ENCODE data around the gene FAM78A.
"Not testable (repeated sequence)": the region's sequence is repeated elsewhere in the genome, so short reads cannot be mapped to it uniquely, and the experiment has no call there.

FAM78A gene

GRCh38 chr9:131279863-131280570, 3.7 kb upstream of the FAM78A start:
- DNase-seq = no peak

DNA sequence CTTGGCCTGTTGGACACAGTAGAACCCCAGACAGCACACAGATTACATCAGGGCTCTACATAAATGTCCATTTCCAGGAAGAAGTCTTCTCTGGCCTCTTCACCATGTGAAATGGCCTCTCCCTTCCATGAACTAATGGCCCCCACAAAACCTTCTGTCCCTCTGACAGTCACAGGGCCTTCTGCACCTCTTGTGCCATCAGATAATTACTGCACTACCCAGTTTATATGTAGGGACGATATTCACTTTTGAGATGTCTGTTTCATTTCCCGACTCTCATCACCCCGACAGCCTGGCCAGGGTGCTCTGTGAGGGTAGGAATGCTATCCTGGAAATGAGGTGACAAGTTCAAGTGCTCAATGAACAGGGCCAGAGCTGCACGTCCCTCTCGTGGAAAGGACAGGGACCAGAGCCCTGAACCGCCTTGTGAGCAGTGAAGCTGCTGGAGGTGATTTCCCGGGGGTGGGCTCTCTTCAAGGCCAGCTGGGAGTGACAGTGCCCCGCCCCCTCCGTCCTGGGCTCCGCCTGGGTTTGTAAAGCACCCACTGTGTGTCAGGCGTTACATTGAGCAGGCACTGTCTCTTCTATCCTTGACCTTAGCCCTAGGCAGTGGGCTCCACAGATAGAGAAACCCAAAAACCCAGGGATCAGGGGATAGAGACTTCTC, 3.0 kb upstream of the FAM78A start:
- no peak for DNase-seq

- no peak for DNase-seq
These were observed 2.4 kb upstream of the FAM78A start for GRCh38 chr9:131278702-131279111.

- peak; percentile 31 to 76 for DNase-seq
These were observed 1.8 kb upstream of the FAM78A start for GRCh38 chr9:131277910-131278701.

DNA sequence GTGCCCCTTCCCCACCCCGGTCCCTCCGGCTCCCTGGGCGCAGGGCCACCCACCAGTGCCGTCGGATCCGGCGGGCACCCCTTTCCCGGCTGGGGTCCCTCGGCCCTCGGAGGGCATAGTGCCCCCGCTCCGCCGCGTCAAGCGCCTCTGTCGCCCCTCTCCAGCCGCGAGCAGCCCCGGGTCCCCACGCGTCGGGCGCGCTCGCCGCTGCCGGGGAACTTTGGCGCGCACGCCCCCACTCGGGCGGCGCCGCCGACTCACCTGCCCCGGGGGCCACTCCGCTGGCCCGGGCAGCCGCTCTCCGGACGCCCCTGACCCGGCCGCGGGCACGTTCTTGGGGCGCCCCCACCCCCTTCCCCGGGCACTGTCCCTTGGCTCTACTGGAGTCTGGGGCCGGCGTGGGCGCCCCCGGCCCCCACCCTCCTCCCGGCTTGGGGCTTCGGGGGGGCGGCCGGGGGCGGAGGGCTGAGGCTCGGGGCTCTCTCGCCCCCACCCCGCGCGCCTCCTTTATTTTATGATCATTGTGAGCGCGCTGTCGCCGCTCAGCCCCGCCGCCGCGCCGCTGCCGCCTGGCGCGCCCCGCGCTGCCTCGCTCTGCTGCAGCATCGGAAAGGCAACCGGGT, 1.1 kb upstream of the FAM78A start:
- no peak for DNase-seq

DNA sequence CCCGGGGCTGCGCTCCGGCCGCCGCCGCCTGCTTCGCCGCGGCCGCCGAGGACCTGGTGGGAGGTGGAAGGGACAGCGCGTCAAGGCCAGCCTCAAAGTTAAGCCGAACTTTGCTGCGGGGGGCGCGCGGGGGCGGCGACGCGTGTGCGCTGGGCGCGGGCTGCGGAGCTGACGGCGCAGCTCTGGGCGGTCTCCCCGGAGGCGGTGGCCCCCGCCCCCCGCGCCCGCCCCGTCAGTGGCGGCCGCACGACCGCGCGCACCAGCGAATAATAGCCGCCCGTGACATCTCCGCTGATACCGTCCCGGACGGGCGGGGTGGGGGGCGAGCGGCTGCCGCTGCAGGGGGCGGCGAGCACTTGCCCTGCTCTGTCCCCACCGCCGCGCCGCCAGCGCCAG, 579 bp upstream of the FAM78A start:
- no peak for DNase-seq

DNA sequence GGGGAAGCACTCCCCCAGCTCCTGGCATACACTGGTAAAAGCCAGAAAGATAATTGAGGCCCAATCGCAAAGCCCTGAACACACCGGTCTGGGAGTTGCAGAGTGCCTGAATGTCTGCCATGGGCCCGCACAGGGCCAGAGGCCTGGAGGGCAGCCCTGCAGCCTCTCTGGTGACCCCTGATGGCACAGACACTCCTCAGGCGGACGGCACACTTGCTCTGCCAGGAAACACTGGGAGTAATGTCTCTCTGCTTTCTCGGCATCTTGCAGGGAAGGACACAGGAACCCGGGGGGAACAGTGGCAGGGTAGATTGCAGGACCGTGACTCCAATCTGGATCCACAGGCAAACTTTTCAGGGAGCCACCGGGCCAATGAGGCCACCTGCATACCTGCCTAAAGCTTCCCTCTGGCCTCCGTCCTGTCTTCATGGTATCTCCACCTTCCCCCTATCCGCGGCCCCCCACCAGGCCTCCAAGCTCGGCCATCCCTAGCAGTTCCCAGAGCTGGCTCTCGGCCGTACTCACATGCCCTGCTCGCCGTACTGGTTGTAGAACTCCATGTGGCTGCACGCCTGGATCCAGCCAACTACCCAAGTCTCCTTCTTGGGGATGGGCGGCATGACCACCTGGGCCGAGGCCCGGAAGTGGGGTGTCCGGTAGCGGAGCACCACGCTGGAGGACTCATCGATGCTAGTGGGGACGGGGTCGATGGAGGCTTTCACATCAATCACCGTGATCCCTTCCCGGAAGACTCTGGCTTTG, 797 bp downstream of the FAM78A start:
- peak; percentile 29 to 37 for DNase-seq

DNA sequence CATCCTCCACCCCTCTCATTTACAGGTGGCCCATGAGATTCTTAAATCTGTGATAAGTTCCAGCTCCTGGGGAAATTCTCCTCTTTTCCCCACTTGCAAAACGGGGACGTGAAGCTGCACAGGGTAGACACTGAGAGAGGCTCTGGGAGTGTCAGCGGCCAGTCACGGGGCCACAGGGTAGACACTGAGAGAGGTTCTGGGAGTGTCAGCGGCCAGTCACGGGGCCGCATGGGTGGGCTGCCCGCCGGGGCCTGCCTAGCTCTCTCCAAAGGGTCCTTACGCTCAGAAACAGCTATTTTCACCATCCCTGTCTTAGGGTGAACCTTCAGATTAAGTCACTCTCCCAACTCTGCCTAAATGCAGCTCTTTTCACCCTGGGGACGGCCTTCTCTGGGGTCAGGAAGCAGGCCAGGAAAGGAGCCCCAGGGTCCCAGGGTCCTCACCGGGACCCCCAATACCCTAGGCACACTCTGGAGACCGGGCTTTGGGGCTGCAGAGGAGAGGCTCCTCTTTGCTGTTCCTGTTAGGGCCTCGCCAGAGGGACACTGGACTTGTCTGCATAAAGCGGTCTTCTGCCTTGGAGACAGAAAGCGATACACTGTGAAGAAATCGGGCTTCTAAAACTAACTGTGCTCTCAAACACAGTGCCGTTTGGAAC, 1.5 kb downstream of the FAM78A start:
- DNase-seq = no peak

DNA sequence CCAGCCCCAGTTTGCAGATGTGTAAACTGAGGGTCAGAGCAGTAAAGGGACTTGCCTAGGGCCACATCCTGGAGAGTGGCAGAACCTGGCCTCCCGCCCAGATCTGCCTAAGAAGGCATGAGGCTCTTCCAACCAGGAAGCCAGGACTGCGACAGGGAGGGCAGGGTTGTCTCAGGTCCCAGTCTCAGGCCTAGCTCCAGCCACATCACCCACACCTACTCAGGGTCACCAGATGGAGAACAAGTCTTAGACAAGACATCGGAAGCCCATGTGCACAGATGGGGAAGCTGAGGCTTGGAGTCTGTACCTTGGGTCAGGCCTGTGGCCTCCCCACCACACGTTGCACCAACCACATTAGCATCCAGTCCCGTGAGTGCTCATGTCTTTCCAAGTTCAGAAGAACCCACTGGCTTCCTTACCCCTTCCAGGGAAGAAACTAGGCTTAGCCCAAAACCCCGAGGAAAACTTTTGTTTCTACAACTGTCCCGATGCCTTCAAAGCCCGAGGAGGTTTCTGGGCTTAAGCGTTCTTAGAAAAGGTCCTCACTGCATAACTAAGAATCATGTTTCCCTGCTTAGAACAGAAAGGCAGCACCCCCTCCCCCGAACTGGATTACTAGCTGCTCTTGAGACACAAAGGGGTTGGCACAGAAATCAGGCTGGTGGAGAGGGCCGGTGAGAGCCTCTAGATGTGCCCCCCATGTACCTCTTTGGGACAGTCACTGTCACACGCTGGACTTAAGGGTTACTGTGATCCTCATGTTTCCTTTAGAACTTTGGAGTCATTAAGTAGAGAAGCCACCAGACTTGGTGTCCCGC, 2.2 kb downstream of the FAM78A start:
- no peak for DNase-seq

DNA sequence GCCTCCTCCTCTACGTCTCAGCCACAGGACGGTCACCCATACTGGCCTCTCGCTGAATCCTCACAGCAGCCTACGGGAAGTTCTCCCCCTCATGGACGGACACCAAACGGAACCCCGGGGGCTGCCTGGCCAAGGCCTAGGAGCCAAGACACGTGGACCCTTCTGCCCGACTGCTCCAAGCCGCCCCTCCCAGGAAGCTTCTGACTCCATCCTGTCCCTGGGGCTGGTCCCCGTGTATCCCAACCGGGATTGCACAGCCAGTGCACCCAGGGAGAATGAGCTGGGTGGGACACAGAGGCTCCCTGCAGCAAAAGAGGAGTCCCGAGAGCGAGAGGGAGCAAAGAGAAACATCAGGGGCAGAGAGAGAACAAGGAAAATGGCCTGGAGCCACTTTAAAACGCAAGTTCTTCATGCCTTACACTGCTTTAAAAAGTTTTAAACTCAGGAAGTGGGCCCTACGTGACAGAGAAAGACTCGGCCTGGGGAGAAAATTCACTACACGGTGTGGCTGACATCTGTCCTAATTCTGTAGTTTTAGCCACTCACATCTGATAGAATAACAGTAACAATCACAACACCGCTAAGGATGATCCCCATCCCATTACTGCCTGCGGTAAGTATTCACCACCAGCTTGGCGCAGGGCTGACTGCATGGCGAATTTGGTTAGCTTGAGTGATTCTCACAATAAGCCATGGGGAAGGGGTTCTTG, 3.0 kb downstream of the FAM78A start:
- DNase-seq = peak in 1 of 2 donors; percentile 17

GRCh38 chr9:131272212-131272611, 4.1 kb downstream of the FAM78A start:
- no peak for DNase-seq

- no peak for DNase-seq
These were observed 4.8 kb downstream of the FAM78A start for GRCh38 chr9:131271506-131271931.

- DNase-seq = not testable (repeated sequence)
These were observed 5.4 kb downstream of the FAM78A start for GRCh38 chr9:131271016-131271273.

- peak; percentile 26 to 88 for DNase-seq
These were observed 5.9 kb downstream of the FAM78A start for GRCh38 chr9:131270171-131271015.

GRCh38 chr9:131266266-131267229, 9.8 kb downstream of the FAM78A start:
- DNase-seq = no peak

DNA sequence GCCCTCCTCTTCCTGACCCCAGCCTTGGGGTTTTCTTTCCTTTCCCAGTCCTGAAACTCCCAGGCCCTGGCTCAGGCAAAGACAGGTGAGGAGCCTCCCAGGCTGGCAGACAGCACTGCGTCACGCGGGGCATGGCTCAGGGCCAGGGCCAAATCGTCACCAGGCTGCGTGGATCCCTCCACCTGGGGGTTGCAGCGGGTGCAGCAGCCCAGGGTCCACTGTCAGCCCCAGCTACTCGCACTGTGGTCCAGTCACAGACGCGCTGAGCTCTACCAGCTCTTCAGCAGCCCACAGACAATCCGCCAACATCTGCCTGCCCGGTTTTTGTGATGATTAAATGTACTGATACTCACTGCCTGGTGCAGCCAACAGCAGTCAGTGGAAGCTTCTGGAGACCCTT, 12.1 kb downstream of the FAM78A start:
- no peak for DNase-seq

DNA sequence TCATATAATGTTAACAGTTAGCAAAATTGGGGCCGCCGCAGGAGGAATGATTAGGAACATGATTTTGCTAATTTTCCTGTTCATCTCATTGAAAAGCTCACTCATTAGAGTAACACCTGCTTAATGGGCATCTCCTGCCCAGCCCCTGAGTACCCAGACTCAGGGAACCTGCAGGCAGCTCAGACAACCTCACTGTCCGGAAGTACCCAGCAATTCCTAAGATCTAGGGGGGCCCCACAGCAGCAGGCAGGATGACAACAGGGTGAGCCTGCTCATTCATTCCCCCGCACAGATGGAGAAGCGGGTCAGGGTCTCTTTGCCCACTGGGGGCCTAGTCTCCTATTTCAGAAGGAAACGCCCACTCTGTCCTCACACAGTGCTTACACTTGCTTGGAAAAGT, 12.6 kb downstream of the FAM78A start:
- DNase-seq = no peak

DNA sequence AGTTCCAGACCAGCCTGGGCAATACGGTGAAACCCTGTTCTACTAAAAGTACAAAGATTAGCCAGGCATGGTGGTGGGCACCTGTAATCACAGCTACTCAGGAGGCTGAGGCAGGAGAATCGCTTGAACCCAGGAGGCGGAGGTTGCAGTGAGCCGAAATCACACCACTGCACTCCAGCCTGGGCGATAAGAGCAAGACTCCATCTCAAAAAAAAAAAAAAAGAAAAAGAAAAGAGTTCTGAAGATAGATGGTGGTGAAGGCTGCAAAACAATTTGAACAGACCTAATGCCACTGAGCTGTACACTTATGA, 13.3 kb downstream of the FAM78A start:
- not testable (repeated sequence) for DNase-seq
